Mammary epithelial cell (primary cell): ENCODE results near the gene SEMA4D.

Experiments used
- CTCF ChIP-seq, 2 donors: IDR thresholded peaks in 1 of 2; conservative IDR thresholded peaks in 1 of 2; 2 replicates each; pipeline ENCODE4 v1.5.1; 2011 to 2012; ENCODE audit warnings: inconsistent platforms in 2 of 2, low read length in 2 of 2, mild to moderate bottlenecking in 2 of 2, control low read depth in 1 of 2, low read depth in 1 of 2; ENCODE audit not compliant: insufficient read depth in 1 of 2; ENCODE audit errors: extremely low read depth in 1 of 2
- EZH2 ChIP-seq: IDR thresholded peaks from 2 replicates; pipeline ENCODE4 v1.6.1; 2012; ENCODE audit warnings: low read length, inconsistent platforms, borderline replicate concordance

GRCh38 chr9:89390068-89390555 is 107.8 kb downstream of the SEMA4D start:
- TF ChIP-seq CTCF (conservative IDR thresholded peaks at IDR 0.05 in 1 of 2, IDR thresholded peaks at IDR 0.05 in 1 of 2; ENCODE audit: extremely low read depth in 1 of 2, insufficient read depth in 1 of 2, low read depth in 1 of 2, low read length in 2 of 2) (no peak), EZH2 (no peak)
